GM19438 (cell line): ENCODE data around the gene HSFX4.
A peak's percentile ranks its signal among the peaks of the same experiment; 100 is the strongest.
"Not testable (repeated sequence)": the region's sequence is repeated elsewhere in the genome, so short reads cannot be mapped to it uniquely, and the experiment has no call there.

Source experiments
- ATAC-seq: cut with Tn5 transposase; IDR thresholded peaks from one replicate; pipeline ENCODE4 v1.9.1; 2021; ENCODE audit warnings: low read depth; ENCODE audit not compliant: unreplicated experiment

The HSFX4 gene

DNA sequence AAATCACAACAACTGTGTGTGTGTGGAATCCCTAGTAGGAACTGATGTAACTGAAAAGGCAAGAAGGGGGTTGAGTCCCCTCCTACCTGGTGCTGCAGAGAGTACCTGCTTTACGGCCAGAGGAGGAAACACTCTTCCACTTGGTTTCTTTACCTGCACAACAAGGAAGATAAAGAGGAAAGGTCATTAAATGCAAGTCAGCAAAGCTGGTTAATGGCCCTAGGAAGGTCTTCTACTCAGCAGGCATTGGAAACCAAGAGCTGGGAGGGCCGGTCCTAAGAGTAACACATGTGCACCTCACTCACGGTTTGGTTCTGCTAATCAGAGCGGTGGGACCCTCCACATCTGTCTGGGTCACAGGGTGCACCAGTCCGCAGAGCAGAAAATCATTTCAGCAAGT is 8.0 kb downstream of the HSFX4 start:
- ATAC-seq = not testable (repeated sequence)

GRCh38 chrX:149937871-149938426 is 8.6 kb downstream of the HSFX4 start:
- ATAC-seq = peak; percentile 0

DNA sequence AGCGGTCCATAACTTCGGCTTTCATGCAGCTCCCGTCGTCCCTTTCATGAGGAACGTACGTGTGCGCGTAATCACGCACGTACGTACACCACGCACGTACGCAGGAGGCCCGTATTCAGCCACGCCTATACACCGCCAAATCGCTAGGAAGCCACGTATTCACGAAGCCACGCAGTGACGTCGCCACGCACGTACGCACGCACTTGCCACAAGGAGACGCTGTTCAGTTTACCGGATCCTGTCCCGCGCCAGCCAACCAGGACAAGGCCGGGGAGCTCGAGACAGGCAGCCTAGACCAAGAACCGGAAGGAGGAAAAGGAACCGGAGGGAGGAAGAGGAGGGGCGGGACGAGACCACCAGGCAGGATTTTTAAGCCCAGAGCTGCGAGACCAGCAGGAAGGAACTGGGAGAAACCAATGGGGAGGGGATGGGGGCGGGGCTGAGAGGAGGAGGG is 9.1 kb downstream of the HSFX4 start, which contains the start of gene EOLA2:
TSS of gene EOLA2 (minus strand) at position 65 of the 454 bp plus-strand sequence. CDS start 4,617 bp downstream, outside the sequence.
- ATAC-seq = peak; percentile 58

- ATAC-seq = peak; percentile 1
Measured at GRCh38 chrX:149938881-149939654, 9.7 kb downstream of the HSFX4 start.

DNA sequence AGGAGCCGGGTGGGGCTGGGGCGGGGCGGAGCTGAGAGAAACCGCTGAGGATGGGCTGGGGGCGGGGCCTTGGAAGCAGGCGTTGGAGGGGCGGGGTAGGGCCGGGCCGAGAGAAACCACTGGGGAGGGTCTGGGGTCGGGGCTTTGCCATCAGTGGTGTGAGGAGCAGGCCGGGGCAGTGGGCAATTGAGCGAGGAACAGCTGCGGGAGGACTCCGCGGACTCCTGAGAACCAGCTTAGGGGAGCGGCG is 10.2 kb downstream of the HSFX4 start:
- peak; percentile 20 for ATAC-seq

- ATAC-seq = peak; percentile 45
Measured at GRCh38 chrX:149939905-149940673, 10.7 kb downstream of the HSFX4 start.

- not testable (repeated sequence) for ATAC-seq
Measured at GRCh38 chrX:149940674-149941024, 11.3 kb downstream of the HSFX4 start.

DNA sequence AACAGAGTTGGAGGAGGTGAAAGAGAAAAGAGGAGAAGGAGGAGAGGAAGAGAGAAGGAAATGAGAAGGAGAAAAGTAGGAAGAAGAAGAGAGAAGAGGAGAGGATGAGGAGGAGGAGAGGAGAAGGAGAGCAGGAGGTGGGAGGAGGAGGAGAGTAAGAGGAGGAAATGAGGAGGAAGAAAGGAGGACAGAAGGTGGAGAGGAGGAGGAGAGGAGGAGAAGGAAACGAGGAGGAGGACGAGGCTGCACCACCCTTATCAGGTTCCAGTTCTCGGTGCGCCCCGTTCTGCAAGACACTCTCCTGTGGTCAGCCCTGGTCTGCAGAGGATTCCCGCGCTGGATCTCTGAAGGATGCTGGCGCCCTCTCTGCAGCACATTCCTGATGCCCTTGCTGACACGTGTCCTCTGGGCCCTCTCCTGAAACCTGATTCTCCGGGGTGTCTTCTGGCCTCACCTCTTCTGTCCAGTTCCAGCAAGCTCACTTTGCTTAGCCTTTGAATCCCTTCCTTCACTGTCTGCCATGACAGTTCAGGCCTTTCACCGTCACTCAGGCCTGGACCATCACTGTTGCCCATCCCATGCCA is 15.8 kb downstream of the HSFX4 start:
- ATAC-seq = not testable (repeated sequence)

DNA sequence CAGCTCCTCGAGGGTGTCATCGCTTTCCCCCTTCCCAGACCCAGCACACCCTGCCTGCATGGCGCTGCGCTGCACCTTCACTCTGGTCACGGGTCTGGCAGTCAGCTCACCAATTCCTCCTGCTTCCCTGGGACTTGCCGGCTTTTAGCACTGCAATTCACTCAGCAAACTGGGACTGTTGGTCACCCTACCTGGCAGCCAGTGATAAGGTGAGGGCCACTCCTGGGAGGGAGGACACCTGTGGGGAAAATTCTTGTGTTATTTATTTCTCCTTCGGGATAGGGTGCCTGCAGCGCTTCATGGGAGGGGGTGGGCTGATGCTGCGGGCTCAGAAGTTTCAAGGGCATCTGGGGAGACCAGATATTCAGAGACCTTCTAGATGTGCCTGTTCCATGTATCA is 16.4 kb downstream of the HSFX4 start:
- not testable (repeated sequence) for ATAC-seq

GRCh38 chrX:149946932-149947331 is 17.6 kb downstream of the HSFX4 start:
- ATAC-seq = not testable (repeated sequence)

- ATAC-seq = no peak
Measured at GRCh38 chrX:149948016-149948415, 18.6 kb downstream of the HSFX4 start.

GRCh38 chrX:149949743-149950436 is 20.5 kb downstream of the HSFX4 start:
- no peak for ATAC-seq

- ATAC-seq = no peak
Measured at GRCh38 chrX:149950681-149951080, 21.3 kb downstream of the HSFX4 start.

DNA sequence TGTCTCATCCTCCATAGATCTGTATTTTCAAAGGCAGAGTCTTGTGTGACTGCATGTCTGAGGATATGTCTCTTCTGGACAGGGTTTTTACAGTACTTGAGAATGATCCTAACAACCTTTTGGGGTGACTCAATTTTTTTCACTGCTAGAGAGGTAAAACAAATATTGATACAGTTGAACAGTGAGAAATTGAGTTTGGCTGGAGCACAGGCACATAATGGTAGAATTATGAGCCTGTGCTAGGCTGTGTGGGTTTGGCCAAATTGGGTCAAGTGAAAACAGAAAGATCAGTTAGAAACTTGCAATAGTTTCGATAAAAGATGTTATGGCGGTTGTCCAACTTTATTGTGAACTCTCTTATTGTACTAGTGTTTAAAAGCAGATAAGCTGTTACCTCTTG is 32.2 kb downstream of the HSFX4 start:
- no peak for ATAC-seq

DNA sequence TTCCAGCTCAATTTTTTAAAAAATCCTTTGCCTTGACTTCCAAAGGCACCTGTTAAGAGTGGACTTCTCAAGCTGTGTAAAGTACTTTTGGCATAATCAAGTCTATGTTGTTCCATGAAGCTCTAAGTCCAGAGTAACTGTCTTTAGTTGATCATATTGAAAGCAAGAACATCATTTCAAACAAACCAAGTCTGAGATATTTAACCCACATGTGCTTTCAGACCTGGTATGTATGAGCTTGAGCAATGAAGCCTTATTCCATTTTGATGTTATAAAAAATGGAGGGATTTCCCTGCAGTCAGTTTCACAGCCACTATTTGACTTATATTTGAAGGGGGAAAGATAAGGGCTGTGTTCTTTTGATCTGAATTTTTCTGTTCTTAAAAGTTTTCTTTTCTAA is 32.6 kb downstream of the HSFX4 start:
- ATAC-seq = no peak

- peak; percentile 90 for ATAC-seq
Measured at GRCh38 chrX:149962859-149963757, 33.7 kb downstream of the HSFX4 start.

- no peak for ATAC-seq
Measured at GRCh38 chrX:149979126-149979644, 49.8 kb downstream of the HSFX4 start.
